ENCODE measurements around the gene ZNF436. TPM values are rescaled to one million over a fixed set of nuclear protein-coding genes. Genes with fewer than 3 reads are reported as not detected.

Gene ZNF436
- total RNA-seq, 2 experiments from 2014 or later: 8.1 to 8.2 TPM

GRCh38 chr1:23400324-23401114 is 30.9 kb upstream of the ZNF436 start:
- no peak for ATAC-seq (ENCODE audit: low read depth)
- Mint-ChIP-seq H3K9me3 (no peaks in the 10 kb centered on the region), H3K27ac (no peak overlapping the region), H3K4me3 (no peak overlapping the region), H3K36me3 (peaks cover 6% of the 10 kb centered on the region), H3K27me3 (no peaks in the 10 kb centered on the region), H3K4me1 (peaks cover 8% of the 10 kb centered on the region)
- no peak for DNase-seq
- POLR2A ChIA-PET: no interaction called here

GRCh38 chr1:23399229-23399628 is 29.6 kb upstream of the ZNF436 start:
- POLR2A ChIA-PET: no interaction called here
- H3K36me3 Mint-ChIP-seq: peaks cover 6% of the 10 kb centered on the region
- H3K27ac Mint-ChIP-seq: no peak overlapping the region
- no peak overlapping the region for H3K4me3 Mint-ChIP-seq
- no peak for DNase-seq
- peaks cover 6% of the 10 kb centered on the region for H3K4me1 Mint-ChIP-seq
- no peaks in the 10 kb centered on the region for H3K9me3 Mint-ChIP-seq
- ATAC-seq (ENCODE audit: low read depth): no peak
- H3K27me3 Mint-ChIP-seq: no peaks in the 10 kb centered on the region

GRCh38 chr1:23397908-23398307 is 28.3 kb upstream of the ZNF436 start:
- Mint-ChIP-seq H3K27ac (no peak overlapping the region), H3K27me3 (no peaks in the 10 kb centered on the region), H3K36me3 (peaks cover 6% of the 10 kb centered on the region), H3K4me3 (no peak overlapping the region), H3K4me1 (peaks cover 3% of the 10 kb centered on the region), H3K9me3 (no peaks in the 10 kb centered on the region)
- ATAC-seq (ENCODE audit: low read depth) (no peak), DNase-seq (no peak)
- POLR2A ChIA-PET: no interaction called here

- ATAC-seq (ENCODE audit: low read depth): no peak
- no peak for DNase-seq
- Mint-ChIP-seq H3K36me3 (peaks cover 6% of the 10 kb centered on the region), H3K9me3 (no peaks in the 10 kb centered on the region), H3K4me3 (no peak overlapping the region), H3K27ac (no peak overlapping the region), H3K27me3 (no peaks in the 10 kb centered on the region), H3K4me1 (peaks cover 3% of the 10 kb centered on the region)
- POLR2A ChIA-PET: interaction anchor here (0.6 kb wide), 1 partner anchor 463 kb away, joined by 3 read pairs; no protein-coding TSS in a partner anchor
Observed at GRCh38 chr1:23396380-23396779, 26.7 kb upstream of the ZNF436 start.

GRCh38 chr1:23395849-23396248 is 26.2 kb upstream of the ZNF436 start:
- H3K4me1 Mint-ChIP-seq: peaks cover 3% of the 10 kb centered on the region
- no peak for DNase-seq
- no peak overlapping the region for H3K27ac Mint-ChIP-seq
- no peaks in the 10 kb centered on the region for H3K27me3 Mint-ChIP-seq
- POLR2A ChIA-PET: no interaction called here
- no peak for ATAC-seq (ENCODE audit: low read depth)
- peaks cover 6% of the 10 kb centered on the region for H3K36me3 Mint-ChIP-seq
- H3K4me3 Mint-ChIP-seq: no peak overlapping the region
- H3K9me3 Mint-ChIP-seq: no peaks in the 10 kb centered on the region

GRCh38 chr1:23395154-23395724 is 25.6 kb upstream of the ZNF436 start:
- H3K4me1 Mint-ChIP-seq: peaks cover 3% of the 10 kb centered on the region
- POLR2A ChIA-PET: no interaction called here
- peaks cover 4% of the 10 kb centered on the region for H3K36me3 Mint-ChIP-seq
- no peak for DNase-seq
- no peaks in the 10 kb centered on the region for H3K9me3 Mint-ChIP-seq
- ATAC-seq (ENCODE audit: low read depth): no peak
- H3K27me3 Mint-ChIP-seq: no peaks in the 10 kb centered on the region
- no peak overlapping the region for H3K27ac Mint-ChIP-seq
- H3K4me3 Mint-ChIP-seq: no peak overlapping the region

- Mint-ChIP-seq H3K4me3 (no peak overlapping the region), H3K27ac (no peak overlapping the region), H3K36me3 (peaks cover 2% of the 10 kb centered on the region), H3K27me3 (no peaks in the 10 kb centered on the region), H3K4me1 (peaks cover 3% of the 10 kb centered on the region), H3K9me3 (no peaks in the 10 kb centered on the region)
- ATAC-seq (ENCODE audit: low read depth) (no peak), DNase-seq (no peak)
- POLR2A ChIA-PET: no interaction called here
Observed at GRCh38 chr1:23394684-23395083, 25.0 kb upstream of the ZNF436 start.

GRCh38 chr1:23394181-23394580 is 24.5 kb upstream of the ZNF436 start:
- Mint-ChIP-seq H3K4me1 (peaks cover 3% of the 10 kb centered on the region), H3K27ac (no peak overlapping the region), H3K36me3 (peaks cover 2% of the 10 kb centered on the region), H3K4me3 (no peak overlapping the region), H3K27me3 (no peaks in the 10 kb centered on the region), H3K9me3 (no peaks in the 10 kb centered on the region)
- POLR2A ChIA-PET: no interaction called here
- no peak for DNase-seq
- no peak for ATAC-seq (ENCODE audit: low read depth)

- H3K27me3 Mint-ChIP-seq: no peaks in the 10 kb centered on the region
- DNase-seq (no peak), ATAC-seq (ENCODE audit: low read depth) (no peak)
- POLR2A ChIA-PET: no interaction called here
- peaks cover 2% of the 10 kb centered on the region for H3K36me3 Mint-ChIP-seq
- peaks cover 3% of the 10 kb centered on the region for H3K4me1 Mint-ChIP-seq
- H3K9me3 Mint-ChIP-seq: no peaks in the 10 kb centered on the region
- H3K4me3 Mint-ChIP-seq: no peak overlapping the region
- H3K27ac Mint-ChIP-seq: no peak overlapping the region
Observed at GRCh38 chr1:23393706-23394105, 24.1 kb upstream of the ZNF436 start.

- ATAC-seq (ENCODE audit: low read depth): no peak
- no peak for DNase-seq
- Mint-ChIP-seq H3K9me3 (no peaks in the 10 kb centered on the region), H3K27me3 (no peaks in the 10 kb centered on the region), H3K27ac (no peak overlapping the region), H3K4me3 (no peak overlapping the region), H3K36me3 (peaks cover 2% of the 10 kb centered on the region), H3K4me1 (peaks cover 3% of the 10 kb centered on the region)
- POLR2A ChIA-PET: no interaction called here
Observed at GRCh38 chr1:23392125-23392855, 22.7 kb upstream of the ZNF436 start.

GRCh38 chr1:23389837-23390321 is 20.2 kb upstream of the ZNF436 start:
- ATAC-seq (ENCODE audit: low read depth) (no peak), DNase-seq (no peak)
- Mint-ChIP-seq H3K27me3 (no peaks in the 10 kb centered on the region), H3K27ac (no peak overlapping the region), H3K4me1 (no peaks in the 10 kb centered on the region), H3K4me3 (no peak overlapping the region), H3K36me3 (no peaks in the 10 kb centered on the region), H3K9me3 (no peaks in the 10 kb centered on the region)
- POLR2A ChIA-PET: no interaction called here

GRCh38 chr1:23387494-23387893 is 17.9 kb upstream of the ZNF436 start:
- Mint-ChIP-seq H3K36me3 (no peaks in the 10 kb centered on the region), H3K27me3 (no peaks in the 10 kb centered on the region), H3K27ac (no peak overlapping the region), H3K4me3 (no peak overlapping the region), H3K9me3 (no peaks in the 10 kb centered on the region), H3K4me1 (peaks cover 3% of the 10 kb centered on the region)
- ATAC-seq (ENCODE audit: low read depth) (no peak), DNase-seq (no peak)
- POLR2A ChIA-PET: no interaction called here

GRCh38 chr1:23385119-23385621 is 15.5 kb upstream of the ZNF436 start:
- POLR2A ChIA-PET: no interaction called here
- Mint-ChIP-seq H3K4me3 (no peak overlapping the region), H3K4me1 (peaks cover 3% of the 10 kb centered on the region), H3K36me3 (peaks cover 2% of the 10 kb centered on the region), H3K27ac (no peak overlapping the region), H3K9me3 (no peaks in the 10 kb centered on the region), H3K27me3 (no peaks in the 10 kb centered on the region)
- DNase-seq (no peak), ATAC-seq (ENCODE audit: low read depth) (no peak)
